CD14-positive monocyte (primary cell): ENCODE data around the gene SPATA25. TPM values are rescaled to one million over a fixed set of nuclear protein-coding genes. Genes with fewer than 3 reads are reported as not detected.

ENCODE experiments used
- DNase-seq, 3 donors: peaks; one replicate each; pipeline ENCODE4 v3.0.0-alpha.2; 2011 to 2022
- H2AFZ ChIP-seq: 2 replicates; pipeline ENCODE4 v1.6.0; 2012; ENCODE audit warnings: mild to moderate bottlenecking, low read depth, low read length, inconsistent platforms; ENCODE audit not compliant: insufficient read depth, poor library complexity, severe bottlenecking
- H3K27ac ChIP-seq, 2 donors: 1 replicate in 1 of 2; 2 replicates in 1 of 2; pipeline ENCODE4 v1.5.1; 2012 to 2013; ENCODE audit warnings: low read length in 2 of 2, control low read depth in 1 of 2, inconsistent platforms in 1 of 2, low read depth in 1 of 2, mild to moderate bottlenecking in 1 of 2
- H3K27me3 ChIP-seq, 2 donors: one replicate each; pipeline versions ENCODE4 v1.6.0 to v1.6.1; 2011 to 2013; ENCODE audit warnings: low read length in 2 of 2; ENCODE audit not compliant: control insufficient read depth in 2 of 2, insufficient read depth in 2 of 2
- H3K36me3 ChIP-seq, 2 donors: replicated peaks in 1 of 2; 1 replicate in 1 of 2; 2 replicates in 1 of 2; pipeline versions ENCODE4 v1.5.1 to v1.6.1; 2012 to 2013; ENCODE audit warnings: low read length in 2 of 2, control low read depth in 1 of 2, inconsistent platforms in 1 of 2, mild to moderate bottlenecking in 1 of 2; ENCODE audit not compliant: insufficient read depth in 2 of 2, control insufficient read depth in 1 of 2
- H3K4me1 ChIP-seq, 2 donors: 1 replicate in 1 of 2; 2 replicates in 1 of 2; pipeline versions ENCODE4 v1.5.1 to v1.6.1; 2012 to 2013; ENCODE audit warnings: low read length in 2 of 2, control low read depth in 1 of 2, inconsistent platforms in 1 of 2, mild to moderate bottlenecking in 1 of 2, moderate library complexity in 1 of 2; ENCODE audit not compliant: insufficient read depth in 2 of 2, control insufficient read depth in 1 of 2
- H3K4me2 ChIP-seq: replicated peaks from 2 replicates; pipeline ENCODE3; 2012; ENCODE audit warnings: low read length, moderate library complexity, mild to moderate bottlenecking; ENCODE audit not compliant: poor library complexity, severe bottlenecking; ENCODE audit errors: extremely low read depth
- H3K4me3 ChIP-seq, 3 experiments: fragments of 200-600 bp in 1 of 3; sonication (generic) in 1 of 3; replicated peaks in 1 of 3; 1 replicate in 2 of 3; 2 replicates in 1 of 3; pipeline ENCODE4 v1.5.1; 2011 to 2013; ENCODE audit warnings: low read length in 3 of 3, mild to moderate bottlenecking in 3 of 3, control low read depth in 2 of 3, low read depth in 2 of 3, inconsistent platforms in 1 of 3, moderate library complexity in 1 of 3
- H3K79me2 ChIP-seq: 2 replicates; pipeline ENCODE4 v1.6.0; 2012; ENCODE audit warnings: mild to moderate bottlenecking, control low read depth, inconsistent platforms, low read length, moderate library complexity; ENCODE audit not compliant: insufficient read depth
- H3K9ac ChIP-seq: 2 replicates; pipeline ENCODE4 v1.6.0; 2017; ENCODE audit warnings: low read length, mild to moderate bottlenecking; ENCODE audit not compliant: insufficient read depth, poor library complexity, severe bottlenecking
- H3K9me3 ChIP-seq, 2 donors: replicated peaks in 1 of 2; 1 replicate in 1 of 2; 2 replicates in 1 of 2; pipeline versions ENCODE4 v1.5.1 to v1.6.1; 2012 to 2013; ENCODE audit warnings: low read length in 2 of 2, control low read depth in 1 of 2; ENCODE audit not compliant: control insufficient read depth in 1 of 2, insufficient read depth in 1 of 2
- H4K20me1 ChIP-seq: 2 replicates; pipeline ENCODE4 v1.6.0; 2012; ENCODE audit warnings: mild to moderate bottlenecking, low read length, control low read depth, moderate library complexity; ENCODE audit not compliant: insufficient read depth
- H3K27ac Mint-ChIP-seq, 7 donors: one replicate each; pipeline ENCODE4 v1.8.0; 2020; ENCODE audit warnings: mild to moderate bottlenecking in 7 of 7, mixed read lengths in 7 of 7, moderate library complexity in 6 of 7, inconsistent platforms in 2 of 7
- H3K27me3 Mint-ChIP-seq, 3 donors: one replicate each; pipeline ENCODE4 v1.8.0; 2021 to 2022; ENCODE audit warnings: low read depth in 3 of 3, mild to moderate bottlenecking in 3 of 3, mixed read lengths in 3 of 3, moderate library complexity in 3 of 3, inconsistent platforms in 1 of 3
- H3K36me3 Mint-ChIP-seq, 2 donors: one replicate each; pipeline ENCODE4 v1.8.0; 2020; ENCODE audit warnings: mixed read lengths in 2 of 2, inconsistent platforms in 1 of 2, mild to moderate bottlenecking in 1 of 2
- H3K4me1 Mint-ChIP-seq: one replicate; pipeline ENCODE4 v1.8.0; 2020; ENCODE audit warnings: mild to moderate bottlenecking, mixed read lengths
- H3K4me3 Mint-ChIP-seq, 2 donors: one replicate each; pipeline ENCODE4 v1.8.0; 2020; ENCODE audit warnings: mild to moderate bottlenecking in 2 of 2, mixed read lengths in 2 of 2, moderate library complexity in 1 of 2
- H3K9me3 Mint-ChIP-seq, 7 donors: one replicate each; pipeline ENCODE4 v1.8.0; 2020 to 2022; ENCODE audit warnings: mixed read lengths in 7 of 7, mild to moderate bottlenecking in 6 of 7, moderate library complexity in 6 of 7, inconsistent platforms in 2 of 7
- WGBS: methylation state at CpG from one replicate; pipeline ENCODE4 v1.1.5; 2013; ENCODE audit warnings: missing lambda C conversion rate; ENCODE audit not compliant: insufficient coverage; 5-methylcytosine and 5-hydroxymethylcytosine counted together
- intact Hi-C, 2 donors: fragments of 100-400 bp; cut with micrococcal nuclease; formaldehyde crosslinking; loops; one replicate each; pipeline versions ENCODE4 v1.15.0 to v1.15.1; 2023
- polyA plus RNA-seq, 3 donors: library from polyadenylated mRNA; depleted of rRNA in 1 of 3; unstranded in 2 of 3; stranded (reverse) in 1 of 3; fragments of 300-500 nt in 2 of 3; fragments of >200 nt in 1 of 3; fragmentation: Illumina TruSeq in 2 of 3; gene quantifications; 1 replicate in 2 of 3; 2 replicates in 1 of 3; pipeline ENCODE4 v1.2.3, GENCODE V29; 2012 to 2021
- TF ChIP-seq, protein P1 (sequence below): fragments of 200-600 bp; IDR thresholded peaks from one replicate; pipeline ENCODE4 v1.8.0; 2022; ENCODE audit warnings: antibody characterized with exemption, mild to moderate bottlenecking

Gene SPATA25
- polyA plus RNA-seq, 3 donors = 0.76 TPM; not detected in 2

GRCh38 chr20:45899046-45899835, 11.8 kb upstream of the SPATA25 start:
- Histone ChIP-seq H4K20me1 (peaks cover 29% of the 10 kb centered on the region), H3K4me1 (peaks cover 0 to under 1% of the 10 kb centered on the region in 2 donors), H3K9ac (no peak overlapping the region), H3K27ac (no peak overlapping the region), H3K27me3 (no peaks in the 10 kb centered on the region), H3K4me3 (no peak overlapping the region), H2AFZ (no peak overlapping the region), H3K9me3 (no peaks in the 10 kb centered on the region), H3K4me2 (no peak overlapping the region), H3K79me2 (peaks cover 11% of the 10 kb centered on the region), H3K36me3 (peaks cover 50 to 53% of the 10 kb centered on the region in 2 donors)
- Mint-ChIP-seq H3K9me3 (peaks cover 0 to 3% (median 0%) of the 10 kb centered on the region in 7 donors), H3K4me3 (no peak overlapping the region), H3K4me1 (no peaks in the 10 kb centered on the region), H3K27ac (peak overlapping the region in 2 of 7 donors; percentile 35 to 47), H3K27me3 (no peaks in the 10 kb centered on the region), H3K36me3 (peaks cover 47 to 57% of the 10 kb centered on the region in 2 donors)
- no peak for DNase-seq
- WGBS = 100% methylated on average over 5 of the region's 13 CpGs
- TF ChIP-seq, protein P1, sequence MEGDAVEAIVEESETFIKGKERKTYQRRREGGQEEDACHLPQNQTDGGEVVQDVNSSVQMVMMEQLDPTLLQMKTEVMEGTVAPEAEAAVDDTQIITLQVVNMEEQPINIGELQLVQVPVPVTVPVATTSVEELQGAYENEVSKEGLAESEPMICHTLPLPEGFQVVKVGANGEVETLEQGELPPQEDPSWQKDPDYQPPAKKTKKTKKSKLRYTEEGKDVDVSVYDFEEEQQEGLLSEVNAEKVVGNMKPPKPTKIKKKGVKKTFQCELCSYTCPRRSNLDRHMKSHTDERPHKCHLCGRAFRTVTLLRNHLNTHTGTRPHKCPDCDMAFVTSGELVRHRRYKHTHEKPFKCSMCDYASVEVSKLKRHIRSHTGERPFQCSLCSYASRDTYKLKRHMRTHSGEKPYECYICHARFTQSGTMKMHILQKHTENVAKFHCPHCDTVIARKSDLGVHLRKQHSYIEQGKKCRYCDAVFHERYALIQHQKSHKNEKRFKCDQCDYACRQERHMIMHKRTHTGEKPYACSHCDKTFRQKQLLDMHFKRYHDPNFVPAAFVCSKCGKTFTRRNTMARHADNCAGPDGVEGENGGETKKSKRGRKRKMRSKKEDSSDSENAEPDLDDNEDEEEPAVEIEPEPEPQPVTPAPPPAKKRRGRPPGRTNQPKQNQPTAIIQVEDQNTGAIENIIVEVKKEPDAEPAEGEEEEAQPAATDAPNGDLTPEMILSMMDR = no peak
- intact Hi-C loops = no loop called here

DNA sequence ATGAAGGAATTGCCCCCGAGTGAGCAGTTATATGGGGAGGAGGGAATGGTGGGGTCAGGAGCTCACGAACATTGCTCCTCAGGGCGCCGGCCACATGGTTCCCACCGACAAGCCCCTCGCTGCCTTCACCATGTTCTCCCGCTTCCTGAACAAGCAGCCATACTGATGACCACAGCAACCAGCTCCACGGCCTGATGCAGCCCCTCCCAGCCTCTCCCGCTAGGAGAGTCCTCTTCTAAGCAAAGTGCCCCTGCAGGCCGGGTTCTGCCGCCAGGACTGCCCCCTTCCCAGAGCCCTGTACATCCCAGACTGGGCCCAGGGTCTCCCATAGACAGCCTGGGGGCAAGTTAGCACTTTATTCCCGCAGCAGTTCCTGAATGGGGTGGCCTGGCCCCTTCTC, 10.9 kb upstream of the SPATA25 start:
- Mint-ChIP-seq H3K4me3 (no peak overlapping the region), H3K9me3 (peaks cover 0 to 3% (median 0%) of the 10 kb centered on the region in 7 donors), H3K27me3 (no peaks in the 10 kb centered on the region), H3K27ac (peak overlapping the region in 1 of 7 donors; percentile 46), H3K36me3 (peaks cover 54 to 67% of the 10 kb centered on the region in 2 donors), H3K4me1 (peaks cover 8% of the 10 kb centered on the region)
- H3K9me3 ChIP-seq = no peaks in the 10 kb centered on the region
- intact Hi-C loops = no loop called here
- no peak overlapping the region for H3K27ac ChIP-seq
- no peak overlapping the region for H2AFZ ChIP-seq
- peaks cover 38% of the 10 kb centered on the region for H4K20me1 ChIP-seq
- peaks cover 20% of the 10 kb centered on the region for H3K79me2 ChIP-seq
- H3K4me2 ChIP-seq = no peak overlapping the region
- TF ChIP-seq, protein P1 = no peak
- no peak overlapping the region for H3K9ac ChIP-seq
- peaks cover 6 to 10% of the 10 kb centered on the region in 2 donors for H3K4me1 ChIP-seq
- 94% methylated on average over 11 of the region's 12 CpGs for WGBS
- H3K27me3 ChIP-seq = no peaks in the 10 kb centered on the region
- peaks cover 57 to 60% of the 10 kb centered on the region in 2 donors for H3K36me3 ChIP-seq
- no peak overlapping the region for H3K4me3 ChIP-seq
- no peak for DNase-seq
